K562 (cell line): ENCODE results near the gene ZMPSTE24. TPM values are rescaled to one million over a fixed set of nuclear protein-coding genes. Genes with fewer than 3 reads are reported as not detected.

Experiments used
- AFF4 ChIP-seq: sonication (generic); formaldehyde crosslinking; IDR thresholded peaks from 2 replicates; pipeline ENCODE4 v1.8.0; 2023; ENCODE audit warnings: mild to moderate bottlenecking, missing genetic modification reagents
- BHLHE40 ChIP-seq: IDR thresholded peaks from 2 replicates; pipeline ENCODE4 v1.6.1; 2011; ENCODE audit warnings: low read length, improper control_type of control experiment
- BMI1 ChIP-seq: fragments of 150-350 bp; IDR thresholded peaks from 2 replicates; pipeline ENCODE4 v1.6.1; 2014; ENCODE audit warnings: low read length
- COPS2 ChIP-seq: fragments of 450-650 bp; conservative IDR thresholded peaks from 2 replicates; pipeline ENCODE4 v1.6.1; 2016; ENCODE audit warnings: mild to moderate bottlenecking, moderate library complexity
- DNMT1 ChIP-seq: fragments of 450-650 bp; IDR thresholded peaks from 2 replicates; pipeline ENCODE4 v1.6.1; 2016; ENCODE audit warnings: antibody characterized with exemption, mild to moderate bottlenecking
- GATAD2B ChIP-seq: fragments of 450-650 bp; IDR thresholded peaks from 2 replicates; pipeline ENCODE4 v1.6.1; 2017; ENCODE audit warnings: mild to moderate bottlenecking, borderline replicate concordance
- GMEB1 ChIP-seq: fragments of 250-450 bp; sonication (Bioruptor Pico); IDR thresholded peaks from 2 replicates; pipeline ENCODE4 v1.4.0; 2020; ENCODE audit warnings: mild to moderate bottlenecking
- HDAC8 ChIP-seq: fragments of 450-650 bp; IDR thresholded peaks from 2 replicates; pipeline ENCODE4 v1.6.1; 2016; ENCODE audit warnings: mild to moderate bottlenecking, missing genetic modification characterization, moderate library complexity, missing compliant biosample characterization
- NBN ChIP-seq: fragments of 450-650 bp; IDR thresholded peaks from 2 replicates; pipeline ENCODE4 v1.6.1; 2016; ENCODE audit warnings: low read depth, mild to moderate bottlenecking
- NCOA6 ChIP-seq: fragments of 450-650 bp; IDR thresholded peaks from 2 replicates; pipeline ENCODE4 v1.6.1; 2017; ENCODE audit warnings: mild to moderate bottlenecking
- NELFE ChIP-seq: IDR thresholded peaks from 2 replicates; pipeline ENCODE4 v1.6.1; 2011; ENCODE audit warnings: mild to moderate bottlenecking; ENCODE audit not compliant: insufficient read depth, insufficient read length
- NFE2L1 ChIP-seq: fragments of 450-650 bp; IDR thresholded peaks from 2 replicates; pipeline ENCODE4 v1.6.1; 2016; ENCODE audit warnings: missing genetic modification characterization, low read depth, mild to moderate bottlenecking, missing compliant biosample characterization, moderate library complexity, borderline replicate concordance
- PCBP1 ChIP-seq: fragments of 200-400 bp; formaldehyde crosslinking; IDR thresholded peaks from 2 replicates; pipeline ENCODE4 v1.6.1; 2018; ENCODE audit warnings: mild to moderate bottlenecking, low read depth, low read length; ENCODE audit not compliant: poor library complexity, severe bottlenecking
- PRMT5 ChIP-seq: sonication (generic); formaldehyde crosslinking; IDR thresholded peaks from 2 replicates; pipeline ENCODE4 v1.5.0; 2020; ENCODE audit warnings: missing genetic modification reagents
- RBM14 ChIP-seq: fragments of 200-400 bp; formaldehyde crosslinking; IDR thresholded peaks from 2 replicates; pipeline ENCODE4 v1.6.1; 2018; ENCODE audit warnings: low read depth, mild to moderate bottlenecking, low read length, moderate library complexity, borderline replicate concordance; ENCODE audit not compliant: insufficient read depth
- SETDB1 ChIP-seq: IDR thresholded peaks from one replicate; pipeline ENCODE4 v1.6.1; 2012; ENCODE audit warnings: low read length, control low read depth, inconsistent platforms
- SP1 ChIP-seq: sonication (generic); formaldehyde crosslinking; IDR thresholded peaks from 2 replicates; pipeline ENCODE4 v1.8.1; 2022; ENCODE audit warnings: mild to moderate bottlenecking, missing genetic modification reagents
- SRSF1 ChIP-seq: fragments of 200-400 bp; formaldehyde crosslinking; IDR thresholded peaks from 2 replicates; pipeline ENCODE4 v1.6.1; 2017; ENCODE audit warnings: mild to moderate bottlenecking, low read depth, low read length, moderate library complexity
- TAF15 ChIP-seq: fragments of 200-400 bp; formaldehyde crosslinking; IDR thresholded peaks from 2 replicates; pipeline ENCODE4 v1.6.1; 2017; ENCODE audit warnings: mild to moderate bottlenecking, low read depth, low read length, moderate library complexity
- U2AF1 ChIP-seq: fragments of 200-400 bp; formaldehyde crosslinking; optimal IDR thresholded peaks from 2 replicates; pipeline ENCODE3; 2017; ENCODE audit warnings: mild to moderate bottlenecking, low read depth, low read length, moderate library complexity
- YBX1 ChIP-seq: fragments of 450-650 bp; IDR thresholded peaks from 2 replicates; pipeline ENCODE4 v1.7.1; 2016; ENCODE audit warnings: mild to moderate bottlenecking
- ZFP91 ChIP-seq: sonication (generic); formaldehyde crosslinking; IDR thresholded peaks from 2 replicates; pipeline ENCODE4 v1.8.0; 2022; ENCODE audit warnings: mild to moderate bottlenecking, missing genetic modification reagents
- ZNF644 ChIP-seq: fragments of 200-800 bp; sonication (Bioruptor generic); IDR thresholded peaks from 2 replicates; pipeline ENCODE4 v1.6.1; 2016; ENCODE audit warnings: low read depth, missing genetic modification characterization, missing compliant biosample characterization
- polyA plus RNA-seq, 8 experiments: library from polyadenylated mRNA; depleted of rRNA in 4 of 8; stranded (reverse) in 5 of 8; unstranded in 3 of 8; fragments of >200 nt; fragmentation: Nextera tagmentation in 2 of 8; fragmentation: Illumina TruSeq in 1 of 8; extraction: Ambion mirVana in 2 of 8; extraction: Trizol in 1 of 8; gene quantifications; 2 replicates each; pipeline versions ENCODE4 v1.2.1 to v1.2.3, GENCODE V29; 2011 to 2014; ENCODE audit warnings: inconsistent platforms in 1 of 8, missing spikeins in 1 of 8
- total RNA-seq, 7 experiments: library from RNA; depleted of rRNA in 6 of 7; stranded (reverse); fragments of >200 nt in 6 of 7; fragmentation: Illumina TruSeq in 2 of 7; extraction: Trizol in 2 of 7; gene quantifications; 2 replicates each; pipeline versions ENCODE4 v1.2.1 to v1.2.3, GENCODE V29; 2011 to 2021; ENCODE audit warnings: low replicate concordance in 1 of 7

The ZMPSTE24 gene
- total and polyA plus RNA-seq, 9 of the 15 experiments (the other 6 are each of a cell fraction or from before 2014, with no cell fraction given) = 30.7 to 75.9 (median 64.3) TPM

GRCh38 chr1:40257688-40258444, at the start of gene ZMPSTE24 (continued):
- TF ChIP-seq PRMT5 (CRISPR knock-in tag) (no peak), BHLHE40 (peak; percentile 68), NFE2L1 (tag) (no peak), SP1 (CRISPR knock-in tag) (peak; percentile 99), PCBP1 (no peak), BMI1 (no peak; the same call in none of the 2 replicates), DNMT1 (peak; percentile 65), RBM14 (no peak), YBX1 (no peak), U2AF1 (no peak), ZFP91 (CRISPR knock-in tag) (peak; percentile 64; the same call in 1 of the 2 replicates), SETDB1 (no peak), GATAD2B (no peak; the same call in 1 of the 2 replicates), TAF15 (no peak), AFF4 (peak; percentile 74; the same call in 1 of the 2 replicates), GMEB1 (CRISPR knock-in tag) (peak; percentile 67), NBN (peak; percentile 98), SRSF1 (no peak), ZNF644 (tag) (no peak; the same call in 1 of the 2 replicates), COPS2 (no peak), NCOA6 (no peak), NELFE (no peak), HDAC8 (no peak)
